Liver (tissue), 3 donors: ENCODE results near the gene TOMM7.

Experiments used
- ATF3 ChIP-seq: IDR thresholded peaks from 2 replicates; pipeline ENCODE4 v1.6.1; 2016; ENCODE audit warnings: antibody characterized with exemption
- CTCF ChIP-seq: fragments of 150-350 bp; IDR thresholded peaks from 2 replicates; pipeline ENCODE4 v1.5.1; 2017; ENCODE audit warnings: improper control_type of control experiment, low read depth, low read length; ENCODE audit not compliant: missing input control
- FOXA1 ChIP-seq: IDR thresholded peaks from 2 replicates; pipeline ENCODE4 v1.6.1; 2016; ENCODE audit warnings: antibody characterized with exemption
- MAX ChIP-seq: IDR thresholded peaks from 2 replicates; pipeline ENCODE4 v1.6.1; 2016; ENCODE audit warnings: antibody characterized with exemption
- REST ChIP-seq: IDR thresholded peaks from 2 replicates; pipeline ENCODE4 v1.6.1; 2016; ENCODE audit warnings: antibody characterized with exemption, mild to moderate bottlenecking
- RXRA ChIP-seq, 2 donors: IDR thresholded peaks; 2 replicates each; pipeline ENCODE4 v1.6.1; 2017 to 2018; ENCODE audit warnings: antibody characterized with exemption in 2 of 2, mild to moderate bottlenecking in 1 of 2
- SP1 ChIP-seq: IDR thresholded peaks from 2 replicates; pipeline ENCODE4 v1.6.1; 2018; ENCODE audit warnings: antibody characterized with exemption, mild to moderate bottlenecking
- TAF1 ChIP-seq: conservative IDR thresholded peaks from 2 replicates; pipeline ENCODE4 v1.6.1; 2016; ENCODE audit warnings: antibody characterized with exemption, mild to moderate bottlenecking
- YY1 ChIP-seq: IDR thresholded peaks from 2 replicates; pipeline ENCODE4 v1.6.1; 2016; ENCODE audit warnings: antibody characterized with exemption, mild to moderate bottlenecking
- donor health status: healthy.
- donor health status: healthy.

- no peak for TF ChIP-seq CTCF
- no peak for TF ChIP-seq SP1
- no peak for TF ChIP-seq REST
- no peak for TF ChIP-seq ATF3
- peak; percentile 36 to 42 for TF ChIP-seq RXRA (IDR thresholded peaks at IDR 0.05)
- TF ChIP-seq MAX = no peak
- no peak for TF ChIP-seq FOXA1
- no peak for TF ChIP-seq TAF1
- no peak for TF ChIP-seq YY1
Observed at GRCh38 chr7:22841954-22842353, 19.3 kb upstream of the TOMM7 start.
